HG03196 (cell line): Measurements from ENCODE around the gene ABCB9.
"Not testable (repeated sequence)": the region's sequence is repeated elsewhere in the genome, so short reads cannot be mapped to it uniquely, and the experiment has no call there.

ENCODE experiments used
- ATAC-seq: cut with Tn5 transposase; IDR thresholded peaks from one replicate; pipeline ENCODE4 v1.9.1; 2021; ENCODE audit not compliant: unreplicated experiment

The ABCB9 gene

GRCh38 chr12:122944605-122945592 lies 21.4 kb downstream of the ABCB9 start:
- no peak for ATAC-seq

- no peak for ATAC-seq
Observed at GRCh38 chr12:122943196-122943595, 23.1 kb downstream of the ABCB9 start.

- ATAC-seq: no peak
Observed at GRCh38 chr12:122942637-122943036, 23.6 kb downstream of the ABCB9 start.

GRCh38 chr12:122941351-122941750 lies 24.9 kb downstream of the ABCB9 start:
- not testable (repeated sequence) for ATAC-seq

GRCh38 chr12:122939125-122939524 lies 27.1 kb downstream of the ABCB9 start:
- no peak for ATAC-seq

GRCh38 chr12:122937622-122938091 lies 28.6 kb downstream of the ABCB9 start:
- no peak for ATAC-seq

- no peak for ATAC-seq
Observed at GRCh38 chr12:122935318-122935717, 30.9 kb downstream of the ABCB9 start.

- ATAC-seq: no peak
Observed at GRCh38 chr12:122934722-122935121, 31.5 kb downstream of the ABCB9 start.

- no peak for ATAC-seq
Observed at GRCh38 chr12:122932207-122932606, 34.1 kb downstream of the ABCB9 start.

- ATAC-seq: no peak
Observed at GRCh38 chr12:122929812-122930211, 36.5 kb downstream of the ABCB9 start.

- ATAC-seq: no peak
Observed at GRCh38 chr12:122929148-122929538, 37.1 kb downstream of the ABCB9 start.

- no peak for ATAC-seq
Observed at GRCh38 chr12:122928404-122929147, 37.7 kb downstream of the ABCB9 start.

GRCh38 chr12:122927756-122928403 lies 38.4 kb downstream of the ABCB9 start:
- ATAC-seq: no peak

- ATAC-seq: no peak
Observed at GRCh38 chr12:122921917-122922316, 44.3 kb downstream of the ABCB9 start.

- ATAC-seq: no peak
Observed at GRCh38 chr12:122920687-122921086, 45.6 kb downstream of the ABCB9 start.

- no peak for ATAC-seq
Observed at GRCh38 chr12:122918827-122919226, 47.4 kb downstream of the ABCB9 start.

GRCh38 chr12:122917507-122918121 lies 48.6 kb downstream of the ABCB9 start:
- no peak for ATAC-seq

GRCh38 chr12:122909442-122910288 lies 56.6 kb downstream of the ABCB9 start:
- ATAC-seq: no peak

- ATAC-seq: no peak
Observed at GRCh38 chr12:122908915-122909314, 57.3 kb downstream of the ABCB9 start.

- not testable (repeated sequence) for ATAC-seq
Observed at GRCh38 chr12:122905258-122905657, 61.0 kb downstream of the ABCB9 start.
